ENCODE measurements around the gene DNASE1L3. TPM values are rescaled to one million over a fixed set of nuclear protein-coding genes. Genes with fewer than 3 reads are reported as not detected.
"Not testable (repeated sequence)": the region's sequence is repeated elsewhere in the genome, so short reads cannot be mapped to it uniquely, and the experiment has no call there.

The DNASE1L3 gene
- total and polyA plus RNA-seq, 2 experiments from 2014 or later: not detected

- H3K27ac Mint-ChIP-seq; H3K4me1 Mint-ChIP-seq; H3F3A ChIP-seq (replicated peaks; ENCODE audit: low read depth); ATAC-seq; H3K36me3 ChIP-seq (ENCODE audit: insufficient read depth); H3K27me3 Mint-ChIP-seq (ENCODE audit: insufficient read depth, low read depth, poor library complexity); H3K9me2 ChIP-seq (ENCODE audit: insufficient read depth); H3K4me3 Mint-ChIP-seq; H2AFZ ChIP-seq; H3K9me3 Mint-ChIP-seq; H4K20me1 ChIP-seq (replicated peaks; ENCODE audit: insufficient read depth); H3K4me2 ChIP-seq; H3K79me2 ChIP-seq (replicated peaks; ENCODE audit: insufficient read depth); H3K27ac ChIP-seq (ENCODE audit: low read depth); H3K4me3 ChIP-seq; H3K36me3 Mint-ChIP-seq (ENCODE audit: low read depth); H3K4me1 ChIP-seq (ENCODE audit: insufficient read depth); H3K27me3 ChIP-seq (ENCODE audit: insufficient read depth); DNase-seq (ENCODE audit: low spot score): not testable (repeated sequence)
Observed at GRCh38 chr3:58227933-58228332, 17.2 kb upstream of the DNASE1L3 start.

- no peak overlapping the region for H3K4me2 ChIP-seq
- ATAC-seq: no peak
- no peaks in the 10 kb centered on the region for H3K79me2 ChIP-seq (replicated peaks; ENCODE audit: insufficient read depth)
- no peaks in the 10 kb centered on the region for H3K9me2 ChIP-seq (ENCODE audit: insufficient read depth)
- no peak for DNase-seq (ENCODE audit: low spot score)
- no peaks in the 10 kb centered on the region for H3K36me3 ChIP-seq (ENCODE audit: insufficient read depth)
- Mint-ChIP-seq H3K4me1 (peaks cover 4% of the 10 kb centered on the region), H3K4me3 (no peak overlapping the region), H3K36me3 (ENCODE audit: low read depth) (no peaks in the 10 kb centered on the region), H3K27me3 (ENCODE audit: insufficient read depth, low read depth, poor library complexity) (peaks cover 3% of the 10 kb centered on the region), H3K27ac (no peak overlapping the region), H3K9me3 (no peaks in the 10 kb centered on the region)
- H3K4me3 ChIP-seq: no peak overlapping the region
- no peaks in the 10 kb centered on the region for H3K4me1 ChIP-seq (ENCODE audit: insufficient read depth)
- H3K27ac ChIP-seq (ENCODE audit: low read depth): no peak overlapping the region
- H4K20me1 ChIP-seq (replicated peaks; ENCODE audit: insufficient read depth): no peaks in the 10 kb centered on the region
- no peak overlapping the region for H2AFZ ChIP-seq
- H3F3A ChIP-seq (replicated peaks; ENCODE audit: low read depth): no peaks in the 10 kb centered on the region
- H3K27me3 ChIP-seq (ENCODE audit: insufficient read depth): no peaks in the 10 kb centered on the region
- TF ChIP-seq STAT1 (IDR thresholded peaks at IDR 0.05; ENCODE audit: unreplicated experiment) (no peak), ZNF462 (CRISPR knock-in tag; IDR thresholded peaks at IDR 0.05) (no peak), ETS1 (IDR thresholded peaks at IDR 0.05) (no peak), CREB1 (CRISPR knock-in tag; IDR thresholded peaks at IDR 0.05; ENCODE audit: low read depth) (no peak), REST (IDR thresholded peaks at IDR 0.05; ENCODE audit: unreplicated experiment) (no peak), EZH2 (IDR thresholded peaks at IDR 0.05; ENCODE audit: low read depth, unreplicated experiment) (no peak), NANOG (IDR thresholded peaks at IDR 0.05; ENCODE audit: borderline replicate concordance) (no peak), ZNF114 (CRISPR knock-in tag; IDR thresholded peaks at IDR 0.05) (no peak), EZH2phosphoT487 (IDR thresholded peaks at IDR 0.05; ENCODE audit: unreplicated experiment) (no peak), JUNB (IDR thresholded peaks at IDR 0.05; ENCODE audit: unreplicated experiment) (no peak)
Observed at GRCh38 chr3:58223855-58224254, 13.1 kb upstream of the DNASE1L3 start.

Data from GM23338 (cell line).